Loucy (cell line): ENCODE data around the gene GNAZ.

Experiments
- EZH2phosphoT487 ChIP-seq: fragments of 200-600 bp; IDR thresholded peaks from 2 replicates; pipeline ENCODE4 v1.6.1; 2018; ENCODE audit warnings: antibody characterized with exemption, mild to moderate bottlenecking, moderate library complexity, borderline replicate concordance
- TF ChIP-seq, protein P1 (sequence below): fragments of 200-600 bp; sonication (generic); conservative IDR thresholded peaks from 2 replicates; pipeline ENCODE4 v1.5.1; 2014; ENCODE audit warnings: mild to moderate bottlenecking, antibody characterized with exemption, low read length

DNA sequence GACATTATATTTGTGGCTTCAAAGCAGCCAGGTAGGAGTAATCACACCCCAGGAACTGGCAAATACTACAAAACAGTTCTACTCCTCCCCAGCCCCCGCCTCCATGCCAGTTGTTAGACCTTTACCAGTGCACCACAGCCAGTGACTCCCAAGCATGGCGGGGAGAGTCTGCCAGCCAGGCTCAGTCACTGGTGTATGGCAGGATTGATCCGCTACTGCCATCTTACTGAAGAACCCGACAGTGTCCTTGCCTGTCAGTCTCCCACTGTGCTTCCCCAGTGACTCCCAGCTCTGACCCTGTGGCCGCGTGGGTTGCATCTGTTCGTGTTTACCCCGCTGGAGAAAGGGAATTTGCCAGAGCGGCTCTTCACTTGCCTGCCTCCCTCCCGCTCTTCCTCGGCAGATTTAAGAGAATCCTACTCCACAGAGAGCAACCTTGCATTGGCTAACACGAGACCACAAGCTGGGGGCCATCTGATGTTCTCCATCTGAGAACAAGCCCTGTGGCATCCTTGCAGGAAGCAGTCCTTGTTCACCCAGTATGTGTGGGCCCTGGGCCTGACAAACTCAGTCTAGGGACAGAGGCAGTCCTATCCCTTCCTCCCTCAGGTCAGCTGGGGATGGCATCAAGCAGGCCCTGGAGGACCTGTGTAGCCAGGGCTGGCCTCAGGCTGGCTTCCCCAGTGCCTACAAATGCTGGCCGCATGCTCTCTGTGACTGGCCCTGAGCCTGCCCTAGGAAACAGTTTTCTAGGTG lies 33.1 kb downstream of the GNAZ start:
- TF ChIP-seq, protein P1, sequence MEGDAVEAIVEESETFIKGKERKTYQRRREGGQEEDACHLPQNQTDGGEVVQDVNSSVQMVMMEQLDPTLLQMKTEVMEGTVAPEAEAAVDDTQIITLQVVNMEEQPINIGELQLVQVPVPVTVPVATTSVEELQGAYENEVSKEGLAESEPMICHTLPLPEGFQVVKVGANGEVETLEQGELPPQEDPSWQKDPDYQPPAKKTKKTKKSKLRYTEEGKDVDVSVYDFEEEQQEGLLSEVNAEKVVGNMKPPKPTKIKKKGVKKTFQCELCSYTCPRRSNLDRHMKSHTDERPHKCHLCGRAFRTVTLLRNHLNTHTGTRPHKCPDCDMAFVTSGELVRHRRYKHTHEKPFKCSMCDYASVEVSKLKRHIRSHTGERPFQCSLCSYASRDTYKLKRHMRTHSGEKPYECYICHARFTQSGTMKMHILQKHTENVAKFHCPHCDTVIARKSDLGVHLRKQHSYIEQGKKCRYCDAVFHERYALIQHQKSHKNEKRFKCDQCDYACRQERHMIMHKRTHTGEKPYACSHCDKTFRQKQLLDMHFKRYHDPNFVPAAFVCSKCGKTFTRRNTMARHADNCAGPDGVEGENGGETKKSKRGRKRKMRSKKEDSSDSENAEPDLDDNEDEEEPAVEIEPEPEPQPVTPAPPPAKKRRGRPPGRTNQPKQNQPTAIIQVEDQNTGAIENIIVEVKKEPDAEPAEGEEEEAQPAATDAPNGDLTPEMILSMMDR, result no peak
- TF ChIP-seq EZH2phosphoT487, result no peak
